GDM1 (cell line): ENCODE results near the gene LMX1B.
"Not testable (repeated sequence)": the region's sequence is repeated elsewhere in the genome, so short reads cannot be mapped to it uniquely, and the experiment has no call there.

Source experiments
- DNase-seq: peaks from one replicate; lab custom pipeline; 2025; lab: John Stamatoyannopoulos, UW

LMX1B gene

GRCh38 chr9:126695701-126696400 lies 82.1 kb downstream of the LMX1B start:
- no peak for DNase-seq

- no peak for DNase-seq
These were observed 82.8 kb downstream of the LMX1B start for GRCh38 chr9:126696401-126697145.

- no peak for DNase-seq
These were observed 83.6 kb downstream of the LMX1B start for GRCh38 chr9:126697330-126697729.

- DNase-seq: no peak
These were observed 84.5 kb downstream of the LMX1B start for GRCh38 chr9:126698251-126698650.

- no peak for DNase-seq
These were observed 85.0 kb downstream of the LMX1B start for GRCh38 chr9:126698756-126699155.

GRCh38 chr9:126699401-126699881 lies 85.7 kb downstream of the LMX1B start:
- DNase-seq: no peak

GRCh38 chr9:126700296-126700695 lies 86.6 kb downstream of the LMX1B start:
- DNase-seq: no peak

- no peak for DNase-seq
These were observed 87.4 kb downstream of the LMX1B start for GRCh38 chr9:126700903-126701812.

GRCh38 chr9:126701813-126702140 lies 88.0 kb downstream of the LMX1B start:
- no peak for DNase-seq

- DNase-seq: no peak
These were observed 88.6 kb downstream of the LMX1B start for GRCh38 chr9:126702151-126703001.

- DNase-seq: no peak
These were observed 89.5 kb downstream of the LMX1B start for GRCh38 chr9:126703002-126703865.

GRCh38 chr9:126703866-126704156 lies 90.1 kb downstream of the LMX1B start:
- DNase-seq: no peak

GRCh38 chr9:126704157-126704891 lies 90.6 kb downstream of the LMX1B start:
- DNase-seq: no peak

- DNase-seq: peak; percentile 50
These were observed 91.4 kb downstream of the LMX1B start for GRCh38 chr9:126704892-126705766.

- DNase-seq: peak; percentile 52
These were observed 92.3 kb downstream of the LMX1B start for GRCh38 chr9:126705767-126706697.

GRCh38 chr9:126706698-126707053 lies 92.9 kb downstream of the LMX1B start:
- DNase-seq: no peak

GRCh38 chr9:126707083-126707482 lies 93.4 kb downstream of the LMX1B start:
- DNase-seq: no peak

- not testable (repeated sequence) for DNase-seq
These were observed 94.0 kb downstream of the LMX1B start for GRCh38 chr9:126707712-126708111.
